GM19193 (cell line): Measurements from ENCODE around the gene ERG.

Experiments used
- POLR2A ChIP-seq: IDR thresholded peaks from 4 replicates; pipeline ENCODE4 v1.6.1; 2011; ENCODE audit not compliant: insufficient read depth, insufficient read length; ENCODE audit errors: extremely low read depth

Gene ERG

GRCh38 chr21:38507374-38507942 is 9.2 kb upstream of the ERG start:
- no peak for TF ChIP-seq POLR2A

- TF ChIP-seq POLR2A, result no peak
These were observed 8.5 kb upstream of the ERG start for GRCh38 chr21:38506661-38507281.

GRCh38 chr21:38505654-38506523 is 7.6 kb upstream of the ERG start:
- TF ChIP-seq POLR2A, result no peak

- TF ChIP-seq POLR2A, result no peak
These were observed 5.8 kb upstream of the ERG start for GRCh38 chr21:38504066-38504465.

- TF ChIP-seq POLR2A, result no peak
These were observed 5.3 kb upstream of the ERG start for GRCh38 chr21:38503583-38503982.

- no peak for TF ChIP-seq POLR2A
These were observed 1.8 kb upstream of the ERG start for GRCh38 chr21:38500073-38500472.

GRCh38 chr21:38499296-38499695 is 1.0 kb upstream of the ERG start:
- no peak for TF ChIP-seq POLR2A

GRCh38 chr21:38496224-38496623 is 2.1 kb downstream of the ERG start:
- no peak for TF ChIP-seq POLR2A

- TF ChIP-seq POLR2A, result no peak
These were observed 2.6 kb downstream of the ERG start for GRCh38 chr21:38495696-38496095.

GRCh38 chr21:38495242-38495641 is 3.0 kb downstream of the ERG start:
- no peak for TF ChIP-seq POLR2A

- no peak for TF ChIP-seq POLR2A
These were observed 3.6 kb downstream of the ERG start for GRCh38 chr21:38494703-38495102.

GRCh38 chr21:38494251-38494642 is 4.0 kb downstream of the ERG start:
- no peak for TF ChIP-seq POLR2A

GRCh38 chr21:38493549-38494250 is 4.6 kb downstream of the ERG start:
- no peak for TF ChIP-seq POLR2A

GRCh38 chr21:38492007-38492406 is 6.3 kb downstream of the ERG start:
- TF ChIP-seq POLR2A, result no peak

- no peak for TF ChIP-seq POLR2A
These were observed 6.7 kb downstream of the ERG start for GRCh38 chr21:38491536-38491935.
